ENCODE results near the gene PDE4D.

GRCh38 chr5:59874675-59875074 is 18.9 kb downstream of the PDE4D start:
- TF ChIP-seq CTCF (IDR thresholded peaks at IDR 0.05) (no peak), POLR2A (IDR thresholded peaks at IDR 0.05) (no peak)

Data from esophagus squamous epithelium (tissue), 4 donors.